ENCODE measurements around the gene SLC4A9.

The SLC4A9 gene

DNA sequence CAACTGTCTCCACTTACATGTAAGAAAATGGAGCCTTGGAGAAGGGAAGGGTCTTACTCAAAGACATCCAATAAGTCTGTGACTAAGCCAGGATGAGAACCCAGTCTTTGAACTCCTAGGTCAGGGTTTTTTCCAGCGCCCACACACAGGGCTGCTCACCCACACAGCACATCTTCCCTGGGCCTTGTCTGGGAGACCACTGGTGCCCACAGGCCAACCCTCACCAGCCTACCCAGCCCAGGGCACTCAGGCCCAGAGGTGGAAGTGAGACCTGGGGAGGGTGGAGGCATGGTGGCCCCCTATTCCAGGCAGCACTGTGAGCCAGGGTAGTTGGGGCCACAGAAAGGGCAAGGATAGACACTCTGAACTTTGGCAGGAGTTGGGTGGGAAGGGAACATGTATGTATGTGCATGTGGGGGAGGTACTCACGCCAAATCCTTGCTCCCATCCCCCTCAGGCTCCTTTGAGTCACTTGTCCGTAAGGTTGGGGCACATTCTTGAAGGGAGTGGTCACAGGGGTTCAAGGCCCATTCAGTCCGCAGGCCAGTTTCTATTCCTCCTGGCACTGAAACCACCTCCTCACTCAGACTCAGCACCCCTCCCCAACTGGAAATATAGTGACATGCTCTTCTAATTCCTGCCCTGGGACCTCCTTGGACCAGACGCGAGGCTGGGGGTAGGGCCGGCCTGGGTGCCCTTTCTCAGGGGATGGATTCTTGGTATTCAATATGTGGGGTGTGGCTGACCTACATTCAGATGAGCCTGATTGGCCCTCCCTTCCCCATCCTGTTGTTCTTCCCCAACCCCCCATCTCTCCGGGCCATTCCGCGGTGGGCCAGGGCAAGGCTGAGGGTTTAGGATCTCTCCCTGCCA lies 2.9 kb upstream of the SLC4A9 start (continued):
- TF ChIP-seq, protein P1, sequence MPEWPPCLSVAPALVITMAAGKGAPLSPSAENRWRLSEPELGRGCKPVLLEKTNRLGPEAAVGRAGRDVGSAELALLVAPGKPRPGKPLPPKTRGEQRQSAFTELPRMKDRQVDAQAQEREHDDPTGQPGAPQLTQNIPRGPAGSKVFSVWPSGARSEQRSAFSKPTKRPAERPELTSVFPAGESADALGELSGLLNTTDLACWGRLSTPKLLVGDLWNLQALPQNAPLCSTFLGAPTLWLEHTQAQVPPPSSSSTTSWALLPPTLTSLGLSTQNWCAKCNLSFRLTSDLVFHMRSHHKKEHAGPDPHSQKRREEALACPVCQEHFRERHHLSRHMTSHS (tag by site-specific recombination; IDR thresholded peaks at IDR 0.05), result no peak
- TF ChIP-seq, protein P2, sequence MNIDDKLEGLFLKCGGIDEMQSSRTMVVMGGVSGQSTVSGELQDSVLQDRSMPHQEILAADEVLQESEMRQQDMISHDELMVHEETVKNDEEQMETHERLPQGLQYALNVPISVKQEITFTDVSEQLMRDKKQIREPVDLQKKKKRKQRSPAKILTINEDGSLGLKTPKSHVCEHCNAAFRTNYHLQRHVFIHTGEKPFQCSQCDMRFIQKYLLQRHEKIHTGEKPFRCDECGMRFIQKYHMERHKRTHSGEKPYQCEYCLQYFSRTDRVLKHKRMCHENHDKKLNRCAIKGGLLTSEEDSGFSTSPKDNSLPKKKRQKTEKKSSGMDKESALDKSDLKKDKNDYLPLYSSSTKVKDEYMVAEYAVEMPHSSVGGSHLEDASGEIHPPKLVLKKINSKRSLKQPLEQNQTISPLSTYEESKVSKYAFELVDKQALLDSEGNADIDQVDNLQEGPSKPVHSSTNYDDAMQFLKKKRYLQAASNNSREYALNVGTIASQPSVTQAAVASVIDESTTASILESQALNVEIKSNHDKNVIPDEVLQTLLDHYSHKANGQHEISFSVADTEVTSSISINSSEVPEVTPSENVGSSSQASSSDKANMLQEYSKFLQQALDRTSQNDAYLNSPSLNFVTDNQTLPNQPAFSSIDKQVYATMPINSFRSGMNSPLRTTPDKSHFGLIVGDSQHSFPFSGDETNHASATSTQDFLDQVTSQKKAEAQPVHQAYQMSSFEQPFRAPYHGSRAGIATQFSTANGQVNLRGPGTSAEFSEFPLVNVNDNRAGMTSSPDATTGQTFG (tag by site-specific recombination; IDR thresholded peaks at IDR 0.05; ENCODE audit: borderline replicate concordance), result no peak

DNA sequence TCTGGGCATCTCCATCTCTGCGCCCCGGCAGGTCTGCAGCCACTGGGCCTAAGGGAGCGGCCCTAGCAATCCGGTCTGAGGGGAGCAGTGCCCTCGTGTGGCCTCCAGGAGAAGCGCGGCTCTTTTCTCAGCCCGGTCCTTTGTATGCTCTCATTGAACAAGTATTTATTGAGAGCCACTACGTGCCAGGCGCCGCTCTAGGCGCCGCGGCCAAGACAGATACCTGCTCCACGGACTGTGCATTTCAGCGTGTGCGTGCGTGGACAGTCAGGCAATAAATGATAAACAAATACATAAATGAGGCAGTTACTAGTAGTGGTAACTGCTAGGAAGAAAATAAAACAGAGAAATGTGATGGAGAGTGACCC lies 2.3 kb upstream of the SLC4A9 start:
- no peaks in the 10 kb centered on the region for H3K36me3 ChIP-seq (ENCODE audit: control insufficient read depth in 2 of 2, insufficient read depth in 1 of 2, low read length in 2 of 2)
- no peaks in the 10 kb centered on the region for H3K4me1 ChIP-seq (ENCODE audit: control insufficient read depth, insufficient read depth, low read length)
- ChIA-PET POLR2A (interaction anchor here (1.6 to 1.9 kb wide), 2 partner anchors 11 to 118 kb away, joined by 7 to 11 read pairs; partner anchors contain the start of gene HBEGF), CTCF (interaction anchor here (1.0 to 4.7 kb wide), 7 partner anchors 9 to 364 kb away, joined by 5 to 88 read pairs (median 15); partner anchors contain the start of gene HBEGF)
- H3K9me3 ChIP-seq (ENCODE audit: control insufficient read depth, insufficient read depth, low read depth, low read length), result no peaks in the 10 kb centered on the region
- no peak overlapping the region for H3K27ac ChIP-seq (ENCODE audit: extremely low read depth, low read depth, low read length)
- H3K4me3 ChIP-seq (ENCODE audit: low read depth, low read length), result no peak overlapping the region
- TF ChIP-seq ZNF473 (tag by site-specific recombination; IDR thresholded peaks at IDR 0.05), result no peak
- no peak for TF ChIP-seq TRIM28 (IDR thresholded peaks at IDR 0.05; ENCODE audit: borderline replicate concordance, low read length)
- no peak for TF ChIP-seq PRDM1 (tag by site-specific recombination; IDR thresholded peaks at IDR 0.05)
- peak; percentile 67; the same call in 1 of the 2 replicates for TF ChIP-seq ZNF239 (tag by site-specific recombination; IDR thresholded peaks at IDR 0.05)
- TF ChIP-seq ZNF433 (tag by site-specific recombination; IDR thresholded peaks at IDR 0.05; ENCODE audit: low read depth), result no peak
- TF ChIP-seq ZNF416 (tag by site-specific recombination; IDR thresholded peaks at IDR 0.05), result no peak
- TF ChIP-seq ZNF292 (tag by site-specific recombination; IDR thresholded peaks at IDR 0.05; ENCODE audit: borderline replicate concordance, low read depth), result no peak
- peak; percentile 74; the same call in 1 of the 2 replicates for TF ChIP-seq ZNF660 (tag by site-specific recombination; IDR thresholded peaks at IDR 0.05)
- peak; percentile 41; the same call in 1 of the 2 replicates for TF ChIP-seq SP7 (tag by site-specific recombination; IDR thresholded peaks at IDR 0.05)
- TF ChIP-seq, protein P3, sequence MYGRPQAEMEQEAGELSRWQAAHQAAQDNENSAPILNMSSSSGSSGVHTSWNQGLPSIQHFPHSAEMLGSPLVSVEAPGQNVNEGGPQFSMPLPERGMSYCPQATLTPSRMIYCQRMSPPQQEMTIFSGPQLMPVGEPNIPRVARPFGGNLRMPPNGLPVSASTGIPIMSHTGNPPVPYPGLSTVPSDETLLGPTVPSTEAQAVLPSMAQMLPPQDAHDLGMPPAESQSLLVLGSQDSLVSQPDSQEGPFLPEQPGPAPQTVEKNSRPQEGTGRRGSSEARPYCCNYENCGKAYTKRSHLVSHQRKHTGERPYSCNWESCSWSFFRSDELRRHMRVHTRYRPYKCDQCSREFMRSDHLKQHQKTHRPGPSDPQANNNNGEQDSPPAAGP (tag by site-specific recombination; IDR thresholded peaks at IDR 0.05), result peak; percentile 32; the same call in 1 of the 2 replicates
- peak; percentile 42; the same call in 1 of the 2 replicates for TF ChIP-seq ZNF561 (tag by site-specific recombination; IDR thresholded peaks at IDR 0.05; ENCODE audit: borderline replicate concordance)
- TF ChIP-seq ZNF266 (tag by site-specific recombination; IDR thresholded peaks at IDR 0.05; ENCODE audit: low read depth), result no peak
- TF ChIP-seq ZSCAN30 (tag by site-specific recombination; IDR thresholded peaks at IDR 0.05), result peak; percentile 86; the same call in 1 of the 2 replicates
- 0 out of 2 replicates have a peak, but pooled peaks have one; percentile 27 for TF ChIP-seq ZFP69B (tag by site-specific recombination; IDR thresholded peaks at IDR 0.05)
- no peak for TF ChIP-seq ZNF596 (tag by site-specific recombination; IDR thresholded peaks at IDR 0.05)
- no peak for TF ChIP-seq ZNF311 (tag by site-specific recombination; IDR thresholded peaks at IDR 0.05; ENCODE audit: borderline replicate concordance)
- no peak for TF ChIP-seq ZNF221 (tag by site-specific recombination; IDR thresholded peaks at IDR 0.05; ENCODE audit: borderline replicate concordance)
- no peak for TF ChIP-seq ZNF114 (tag by site-specific recombination; IDR thresholded peaks at IDR 0.05)
- TF ChIP-seq, protein P4, sequence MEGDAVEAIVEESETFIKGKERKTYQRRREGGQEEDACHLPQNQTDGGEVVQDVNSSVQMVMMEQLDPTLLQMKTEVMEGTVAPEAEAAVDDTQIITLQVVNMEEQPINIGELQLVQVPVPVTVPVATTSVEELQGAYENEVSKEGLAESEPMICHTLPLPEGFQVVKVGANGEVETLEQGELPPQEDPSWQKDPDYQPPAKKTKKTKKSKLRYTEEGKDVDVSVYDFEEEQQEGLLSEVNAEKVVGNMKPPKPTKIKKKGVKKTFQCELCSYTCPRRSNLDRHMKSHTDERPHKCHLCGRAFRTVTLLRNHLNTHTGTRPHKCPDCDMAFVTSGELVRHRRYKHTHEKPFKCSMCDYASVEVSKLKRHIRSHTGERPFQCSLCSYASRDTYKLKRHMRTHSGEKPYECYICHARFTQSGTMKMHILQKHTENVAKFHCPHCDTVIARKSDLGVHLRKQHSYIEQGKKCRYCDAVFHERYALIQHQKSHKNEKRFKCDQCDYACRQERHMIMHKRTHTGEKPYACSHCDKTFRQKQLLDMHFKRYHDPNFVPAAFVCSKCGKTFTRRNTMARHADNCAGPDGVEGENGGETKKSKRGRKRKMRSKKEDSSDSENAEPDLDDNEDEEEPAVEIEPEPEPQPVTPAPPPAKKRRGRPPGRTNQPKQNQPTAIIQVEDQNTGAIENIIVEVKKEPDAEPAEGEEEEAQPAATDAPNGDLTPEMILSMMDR (tag by site-specific recombination; IDR thresholded peaks at IDR 0.05), result peak; percentile 89
- TF ChIP-seq, protein P1 (tag by site-specific recombination; IDR thresholded peaks at IDR 0.05), result no peak
- TF ChIP-seq ZNF629 (tag by site-specific recombination; IDR thresholded peaks at IDR 0.05), result peak; percentile 61
- TF ChIP-seq, protein P5, sequence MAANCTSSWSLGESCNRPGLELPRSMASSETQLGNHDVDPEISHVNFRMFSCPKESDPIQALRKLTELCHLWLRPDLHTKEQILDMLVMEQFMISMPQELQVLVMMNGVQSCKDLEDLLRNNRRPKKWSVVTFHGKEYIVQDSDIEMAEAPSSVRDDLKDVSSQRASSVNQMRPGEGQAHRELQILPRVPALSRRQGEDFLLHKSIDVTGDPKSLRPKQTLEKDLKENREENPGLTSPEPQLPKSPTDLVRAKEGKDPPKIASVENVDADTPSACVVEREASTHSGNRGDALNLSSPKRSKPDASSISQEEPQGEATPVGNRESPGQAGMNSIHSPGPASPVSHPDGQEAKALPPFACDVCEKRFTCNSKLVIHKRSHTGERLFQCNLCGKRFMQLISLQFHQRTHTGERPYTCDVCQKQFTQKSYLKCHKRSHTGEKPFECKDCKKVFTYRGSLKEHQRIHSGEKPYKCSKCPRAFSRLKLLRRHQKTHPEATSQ (tag by site-specific recombination; IDR thresholded peaks at IDR 0.05), result no peak
- no peak for TF ChIP-seq ZNF76 (tag by site-specific recombination; IDR thresholded peaks at IDR 0.05; ENCODE audit: borderline replicate concordance, low read depth)
- TF ChIP-seq ZBTB8A (tag by site-specific recombination; IDR thresholded peaks at IDR 0.05), result peak; percentile 58; the same call in 1 of the 2 replicates
